Transverse colon (tissue), 4 donors: Measurements from ENCODE around the gene COL21A1. TPM values are rescaled to one million over a fixed set of nuclear protein-coding genes. Genes with fewer than 3 reads are reported as not detected.

Experiments used
- DNase-seq: peaks from one replicate; pipeline ENCODE4 v3.0.0-alpha.2; 2019
- H3K27ac ChIP-seq, 4 donors: fragments of 200-600 bp; sonication (generic); 2 replicates each; pipeline ENCODE4 v1.5.1; 2016 to 2018; ENCODE audit warnings: inconsistent platforms in 4 of 4
- H3K27me3 ChIP-seq: fragments of 200-600 bp; sonication (generic); 2 replicates; pipeline ENCODE4 v1.5.1; 2017; ENCODE audit warnings: inconsistent platforms
- H3K36me3 ChIP-seq, 4 donors: fragments of 200-600 bp; sonication (generic); 2 replicates each; pipeline ENCODE4 v1.5.1; 2017 to 2019; ENCODE audit warnings: inconsistent platforms in 4 of 4
- H3K4me1 ChIP-seq, 4 donors: fragments of 200-600 bp; sonication (generic); 2 replicates each; pipeline ENCODE4 v1.5.1; 2017 to 2020; ENCODE audit warnings: inconsistent platforms in 4 of 4
- H3K4me3 ChIP-seq, 4 donors: fragments of 200-600 bp; sonication (generic); 1 replicate in 1 of 4; 2 replicates in 3 of 4; pipeline versions ENCODE4 v1.5.1 to v1.6.1; 2017 to 2019; ENCODE audit warnings: inconsistent platforms in 4 of 4
- H3K9me3 ChIP-seq, 2 donors: fragments of 200-600 bp; sonication (generic); 2 replicates each; pipeline ENCODE4 v1.5.1; 2017 to 2019; ENCODE audit warnings: inconsistent platforms in 2 of 2
- CTCF ChIP-seq, 5 experiments: fragments of 200-600 bp in 3 of 5; fragments of 450-650 bp in 2 of 5; sonication (generic) in 3 of 5; IDR thresholded peaks; 1 replicate in 2 of 5; 2 replicates in 3 of 5; pipeline ENCODE4 v1.5.1; 2016 to 2017; ENCODE audit warnings: antibody characterized with exemption in 5 of 5, inconsistent platforms in 3 of 5, mild to moderate bottlenecking in 2 of 5, moderate library complexity in 1 of 5
- EP300 ChIP-seq: sonication (generic); formaldehyde crosslinking; IDR thresholded peaks from one replicate; pipeline ENCODE4 v1.6.1; 2017; ENCODE audit warnings: antibody characterized with exemption, low read depth
- POLR2A ChIP-seq: fragments of 450-650 bp; IDR thresholded peaks from one replicate; pipeline ENCODE4 v1.6.1; 2016; ENCODE audit warnings: antibody characterized with exemption, mild to moderate bottlenecking, moderate library complexity
- POLR2AphosphoS5 ChIP-seq, 3 donors: sonication (generic); formaldehyde crosslinking; IDR thresholded peaks; one replicate each; pipeline ENCODE4 v1.6.1; 2016; ENCODE audit warnings: antibody characterized with exemption in 3 of 3
- WGBS, 2 donors: methylation state at CpG; one replicate each; pipeline ENCODE4 v1.1.5; 2018; ENCODE audit warnings: low coverage in 1 of 2; 5-methylcytosine and 5-hydroxymethylcytosine counted together
- in situ Hi-C, 4 donors: fragments of 200-750 bp; cut with MboI; loops; one replicate each; pipeline versions ENCODE4 v1.15.0 to v1.15.1; 2017; ENCODE audit warnings: low sequenced_read_pairs in 3 of 4, low pct_ligation_motif_present in 1 of 4, low pct_unique_long_range_greater_than_20kb in 1 of 4
- intact Hi-C: fragments of 100-400 bp; cut with DNase I; formaldehyde crosslinking; loops from one replicate; pipeline ENCODE4 v1.15.1; 2023; ENCODE audit warnings: low total_unique reads
- total RNA-seq, 4 donors: library from RNA; depleted of rRNA; stranded (reverse); fragments of >200 nt; gene quantifications; one replicate each; pipeline ENCODE4 v1.1.0, GENCODE V29; 2016

The COL21A1 gene
- total RNA-seq, 4 donors from 2014 or later = 0.40 to 5.7 (median 3.3) TPM

- in situ Hi-C loops = no loop called here
- Histone ChIP-seq H3K36me3 (no peaks in the 10 kb centered on the region), H3K27me3 (no peaks in the 10 kb centered on the region), H3K27ac (no peak overlapping the region), H3K9me3 (no peaks in the 10 kb centered on the region), H3K4me3 (no peak overlapping the region), H3K4me1 (peaks cover 0 to 3% (median 0%) of the 10 kb centered on the region in 4 donors)
- intact Hi-C loops = no loop called here
- DNase-seq = no peak
- TF ChIP-seq EP300 (no peak), POLR2AphosphoS5 (IDR thresholded peaks at IDR 0.05) (no peak), CTCF (IDR thresholded peaks at IDR 0.05) (no peak), POLR2A (no peak)
These were observed 24.9 kb downstream of the COL21A1 start for GRCh38 chr6:56222499-56222898.

- Histone ChIP-seq H3K4me3 (no peak overlapping the region), H3K9me3 (no peaks in the 10 kb centered on the region), H3K36me3 (no peaks in the 10 kb centered on the region), H3K4me1 (peaks cover 0 to 3% (median 0%) of the 10 kb centered on the region in 4 donors), H3K27ac (no peak overlapping the region), H3K27me3 (no peaks in the 10 kb centered on the region)
- TF ChIP-seq POLR2AphosphoS5 (IDR thresholded peaks at IDR 0.05) = no peak
- no peak for TF ChIP-seq POLR2A
- no peak for TF ChIP-seq EP300
- no peak for TF ChIP-seq CTCF (IDR thresholded peaks at IDR 0.05)
- intact Hi-C loops = no loop called here
- in situ Hi-C loops = no loop called here
- no peak for DNase-seq
These were observed 27.3 kb downstream of the COL21A1 start for GRCh38 chr6:56220078-56220477.

GRCh38 chr6:56214703-56215101 is 32.7 kb downstream of the COL21A1 start:
- no peaks in the 10 kb centered on the region for H3K9me3 ChIP-seq
- H3K36me3 ChIP-seq = no peaks in the 10 kb centered on the region
- H3K27me3 ChIP-seq = no peaks in the 10 kb centered on the region
- no peak for DNase-seq
- H3K27ac ChIP-seq = no peak overlapping the region
- no peak overlapping the region for H3K4me3 ChIP-seq
- no peak for TF ChIP-seq CTCF (IDR thresholded peaks at IDR 0.05)
- no peaks in the 10 kb centered on the region for H3K4me1 ChIP-seq
- 61 to 66% methylated on average over 3 of the region's 3 CpGs for WGBS, 2 donors
- in situ Hi-C loops (no loop called here), intact Hi-C loops (no loop called here)

- DNase-seq = no peak
- in situ Hi-C loops (no loop called here), intact Hi-C loops (no loop called here)
- no peak for TF ChIP-seq POLR2AphosphoS5 (IDR thresholded peaks at IDR 0.05)
- no peak for TF ChIP-seq CTCF (IDR thresholded peaks at IDR 0.05)
- no peak for TF ChIP-seq POLR2A
- TF ChIP-seq EP300 = no peak
- H3K4me1 ChIP-seq = no peaks in the 10 kb centered on the region
- H3K27ac ChIP-seq = no peak overlapping the region
- no peaks in the 10 kb centered on the region for H3K9me3 ChIP-seq
- H3K36me3 ChIP-seq = no peaks in the 10 kb centered on the region
- no peaks in the 10 kb centered on the region for H3K27me3 ChIP-seq
- H3K4me3 ChIP-seq = no peak overlapping the region
These were observed 33.2 kb downstream of the COL21A1 start for GRCh38 chr6:56214041-56214702.
